OCI-M1 (cell line): ENCODE data around the gene SAMD8.
A peak's percentile ranks its signal among the peaks of the same experiment; 100 is the strongest.

Experiments used
- DNase-seq: peaks from one replicate; lab custom pipeline; 2025; lab: John Stamatoyannopoulos, UW

SAMD8 gene

DNA sequence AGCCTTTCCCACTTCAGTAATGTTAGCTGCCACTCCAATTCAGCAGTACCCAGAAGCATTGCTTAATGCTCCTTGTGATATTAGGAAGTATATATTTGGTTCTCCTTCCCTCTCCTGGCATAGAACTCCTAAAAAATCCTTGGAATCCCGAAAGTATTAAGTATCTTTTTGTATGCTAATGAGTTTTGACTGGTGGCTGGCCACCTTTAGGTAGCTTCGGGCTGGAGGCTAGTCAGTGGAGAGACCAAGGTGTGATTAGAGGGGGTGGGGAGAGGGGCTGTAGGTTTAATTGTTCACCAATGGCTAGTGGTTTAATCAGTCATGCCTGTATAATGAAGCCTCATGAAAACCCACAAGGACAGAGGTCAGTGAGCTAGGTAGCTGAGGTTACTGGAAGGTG is 112.1 kb downstream of the SAMD8 start:
- DNase-seq: no peak

GRCh38 chr10:75226095-75226494 is 114.6 kb downstream of the SAMD8 start:
- no peak for DNase-seq

DNA sequence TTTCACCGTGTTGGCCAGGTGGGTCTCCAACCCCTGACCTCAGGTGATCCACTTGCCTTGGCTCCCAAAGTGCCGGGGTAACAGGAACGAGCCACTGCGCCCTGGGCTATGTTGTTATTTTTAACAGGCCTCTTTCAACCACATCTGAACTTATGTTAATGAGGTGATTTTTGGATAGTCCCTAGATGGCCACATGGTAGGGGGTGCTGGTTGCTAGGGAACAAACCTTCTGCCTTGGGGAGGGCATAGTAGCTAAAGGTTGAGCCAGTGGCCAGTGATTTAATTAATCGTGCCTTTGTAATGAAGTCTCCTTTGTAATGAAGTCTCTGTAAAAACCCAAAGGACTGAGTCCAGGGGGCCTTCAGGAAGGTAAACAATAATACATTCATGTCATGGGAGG is 115.2 kb downstream of the SAMD8 start:
- no peak for DNase-seq

DNA sequence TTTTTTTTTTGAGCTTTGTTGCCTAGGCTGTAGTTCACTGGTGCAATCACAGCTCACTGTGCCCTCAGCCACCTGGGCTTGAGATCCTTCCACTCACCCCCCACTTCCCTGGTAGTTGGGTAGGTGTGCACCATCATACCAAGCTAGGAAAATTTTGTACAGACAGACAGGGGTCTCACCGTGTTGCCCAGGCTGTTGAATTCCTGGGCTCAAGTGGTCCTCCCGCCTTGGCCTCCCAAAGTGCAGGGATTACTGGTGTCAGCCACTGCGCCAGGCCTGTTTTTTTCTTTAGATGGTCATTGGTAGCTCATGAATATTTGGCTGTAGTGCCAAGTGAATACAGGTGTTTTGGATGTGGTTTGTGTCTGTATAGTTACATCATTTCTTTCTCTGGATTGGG is 116.8 kb downstream of the SAMD8 start:
- DNase-seq: no peak

- no peak for DNase-seq
Observed at GRCh38 chr10:75228834-75229233, 117.4 kb downstream of the SAMD8 start.

DNA sequence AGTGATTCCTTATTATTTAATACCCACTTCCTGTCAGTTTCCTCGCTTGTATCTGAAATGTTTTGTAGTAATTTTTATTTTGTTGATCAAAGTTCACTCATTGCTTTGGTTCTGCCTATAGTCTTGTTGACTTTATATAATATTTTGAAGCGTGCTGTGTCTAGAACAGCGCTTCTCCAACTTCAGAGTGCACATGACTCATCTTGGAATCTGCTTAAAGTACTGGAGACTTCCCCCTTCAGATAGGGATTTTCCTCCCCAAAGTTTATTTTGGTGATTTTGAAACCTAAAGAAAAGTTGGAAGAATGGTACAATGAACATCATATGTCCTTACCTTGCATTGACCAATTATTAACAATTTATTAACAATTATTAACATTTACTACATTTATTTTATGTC is 118.5 kb downstream of the SAMD8 start:
- no peak for DNase-seq

DNA sequence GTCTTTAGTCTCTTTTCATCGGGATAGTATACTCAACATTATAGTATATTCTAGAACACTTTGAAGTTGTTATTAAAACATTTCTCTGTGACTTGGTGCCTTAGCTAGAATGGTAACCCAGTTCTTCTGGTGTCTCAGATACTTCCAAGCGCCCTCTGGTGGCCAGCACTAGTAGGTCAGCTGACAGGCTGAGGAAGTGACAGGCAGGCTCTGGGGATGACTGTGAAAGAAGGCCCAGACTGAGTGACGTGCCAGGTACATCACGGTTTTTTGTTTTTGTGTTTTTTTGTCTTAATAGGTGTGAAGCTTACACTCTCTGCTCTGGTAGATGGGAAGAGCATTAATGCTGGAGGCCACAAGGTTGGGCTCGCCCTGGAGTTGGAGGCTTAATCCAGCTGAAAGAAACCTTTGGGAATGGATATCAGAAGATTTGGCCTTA is 119.2 kb downstream of the SAMD8 start:
- peak; percentile 93 for DNase-seq
